GM12878 (cell line): Measurements from ENCODE around the gene ADCY6.

ENCODE experiments used
- BMI1 ChIP-seq: fragments of 450-650 bp; IDR thresholded peaks from 2 replicates; pipeline ENCODE4 v1.6.1; 2016; ENCODE audit warnings: mild to moderate bottlenecking, moderate library complexity, borderline replicate concordance
- BRCA1 ChIP-seq: IDR thresholded peaks from 2 replicates; pipeline ENCODE4 v1.6.1; 2011; ENCODE audit warnings: low read depth, low read length, improper control_type of control experiment
- CBFB ChIP-seq: IDR thresholded peaks from 2 replicates; pipeline ENCODE4 v1.6.1; 2016; ENCODE audit warnings: antibody characterized with exemption, low read depth
- CHD2 ChIP-seq: IDR thresholded peaks from 2 replicates; pipeline ENCODE4 v1.6.1; 2011; ENCODE audit warnings: low read depth, low read length, improper control_type of control experiment, borderline replicate concordance
- FOXM1 ChIP-seq: IDR thresholded peaks from 2 replicates; pipeline ENCODE4 v1.6.1; 2012; ENCODE audit warnings: low read depth, mild to moderate bottlenecking, inconsistent platforms, low read length, moderate library complexity
- GABPA ChIP-seq: IDR thresholded peaks from 2 replicates; pipeline ENCODE4 v1.6.1; 2014; ENCODE audit warnings: antibody characterized with exemption, low read depth, mild to moderate bottlenecking, inconsistent platforms
- HCFC1 ChIP-seq: fragments of 150-350 bp; IDR thresholded peaks from 2 replicates; pipeline ENCODE4 v1.6.1; 2014; ENCODE audit warnings: low read length
- SIN3A ChIP-seq: IDR thresholded peaks from 2 replicates; pipeline ENCODE4 v1.6.1; 2012; ENCODE audit warnings: low read depth, low read length, improper control_type of control experiment
- SRF ChIP-seq, 2 experiments: IDR thresholded peaks; 2 replicates each; pipeline ENCODE4 v1.6.1; 2011; ENCODE audit warnings: low read depth in 2 of 2, low read length in 2 of 2, mild to moderate bottlenecking in 1 of 2, moderate library complexity in 1 of 2
- TARDBP ChIP-seq: IDR thresholded peaks from 2 replicates; pipeline ENCODE4 v1.6.1; 2016; ENCODE audit warnings: borderline replicate concordance
- ZNF24 ChIP-seq: fragments of 450-650 bp; IDR thresholded peaks from 2 replicates; pipeline ENCODE4 v1.6.1; 2017; ENCODE audit warnings: antibody characterized with exemption, mild to moderate bottlenecking
- TF ChIP-seq, protein P1 (sequence below), 3 experiments: IDR thresholded peaks in 2 of 3; conservative IDR thresholded peaks in 1 of 3; 2 replicates each; pipeline ENCODE4 v1.5.1; 2011; ENCODE audit warnings: low read depth in 3 of 3, low read length in 3 of 3, mild to moderate bottlenecking in 3 of 3, control low read depth in 2 of 3, moderate library complexity in 2 of 3, inconsistent platforms in 1 of 3, mixed read lengths in 1 of 3; ENCODE audit not compliant: control insufficient read depth in 2 of 3, insufficient read depth in 1 of 3; ENCODE audit errors: extremely low read depth in 1 of 3

DNA sequence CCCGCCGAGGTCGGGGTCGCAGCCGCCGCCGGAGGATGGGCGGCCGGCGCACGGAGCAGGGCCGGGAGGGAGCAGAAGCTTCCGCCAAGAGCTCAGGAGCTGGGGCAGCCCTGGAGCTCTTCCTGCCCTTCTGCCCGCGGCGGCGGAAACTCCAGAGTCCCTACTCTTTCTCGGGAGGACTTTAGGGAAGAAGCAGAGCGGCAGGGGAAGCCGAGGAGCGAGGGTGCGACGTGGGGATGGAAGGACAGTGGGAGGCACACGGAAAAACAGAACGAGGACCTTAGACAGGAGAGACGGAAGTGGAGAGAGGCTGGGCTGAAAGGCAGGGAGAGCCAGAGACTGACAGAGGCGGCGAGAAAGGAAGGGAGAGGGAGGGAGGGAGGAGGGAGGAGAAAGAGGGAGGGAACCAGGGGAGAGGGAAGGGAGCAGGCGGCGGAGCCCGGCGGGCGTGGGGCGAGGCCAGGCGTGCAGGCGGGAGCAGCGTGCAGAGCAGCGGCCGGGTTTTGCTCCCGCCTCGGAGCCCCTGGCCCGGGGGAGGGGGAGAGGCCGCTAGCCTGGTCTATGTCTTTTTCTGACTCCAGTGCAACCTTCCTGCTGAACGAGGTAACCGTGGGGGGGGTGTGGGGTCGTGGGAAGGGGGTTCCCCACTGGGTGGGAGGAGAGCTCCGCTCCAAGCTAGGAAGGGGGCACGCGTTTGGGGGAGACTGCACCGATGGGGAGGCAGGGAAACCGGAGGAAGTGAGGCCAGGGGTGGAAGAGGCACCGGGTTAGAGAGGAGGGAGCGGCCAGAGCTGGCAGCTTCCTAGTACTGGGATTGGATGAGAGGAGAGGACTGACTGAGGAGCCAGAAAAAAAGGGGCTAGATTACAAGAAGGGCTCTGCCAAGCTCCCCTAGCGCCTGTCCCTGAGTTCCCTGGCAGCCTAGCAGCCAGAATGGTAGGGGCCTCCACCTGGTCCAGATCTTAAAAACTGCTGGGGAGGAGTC, 26.5 kb upstream of the ADCY6 start:
- TF ChIP-seq, protein P1, sequence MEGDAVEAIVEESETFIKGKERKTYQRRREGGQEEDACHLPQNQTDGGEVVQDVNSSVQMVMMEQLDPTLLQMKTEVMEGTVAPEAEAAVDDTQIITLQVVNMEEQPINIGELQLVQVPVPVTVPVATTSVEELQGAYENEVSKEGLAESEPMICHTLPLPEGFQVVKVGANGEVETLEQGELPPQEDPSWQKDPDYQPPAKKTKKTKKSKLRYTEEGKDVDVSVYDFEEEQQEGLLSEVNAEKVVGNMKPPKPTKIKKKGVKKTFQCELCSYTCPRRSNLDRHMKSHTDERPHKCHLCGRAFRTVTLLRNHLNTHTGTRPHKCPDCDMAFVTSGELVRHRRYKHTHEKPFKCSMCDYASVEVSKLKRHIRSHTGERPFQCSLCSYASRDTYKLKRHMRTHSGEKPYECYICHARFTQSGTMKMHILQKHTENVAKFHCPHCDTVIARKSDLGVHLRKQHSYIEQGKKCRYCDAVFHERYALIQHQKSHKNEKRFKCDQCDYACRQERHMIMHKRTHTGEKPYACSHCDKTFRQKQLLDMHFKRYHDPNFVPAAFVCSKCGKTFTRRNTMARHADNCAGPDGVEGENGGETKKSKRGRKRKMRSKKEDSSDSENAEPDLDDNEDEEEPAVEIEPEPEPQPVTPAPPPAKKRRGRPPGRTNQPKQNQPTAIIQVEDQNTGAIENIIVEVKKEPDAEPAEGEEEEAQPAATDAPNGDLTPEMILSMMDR (IDR thresholded peaks at IDR 0.05 in 2 of 3, conservative IDR thresholded peaks at IDR 0.05 in 1 of 3; ENCODE audit: control insufficient read depth in 2 of 3, extremely low read depth in 1 of 3, insufficient read depth in 1 of 3, low read depth in 3 of 3, low read length in 3 of 3), result no peak
- TF ChIP-seq HCFC1, result no peak
- TF ChIP-seq ZNF24, result no peak
- no peak for TF ChIP-seq CBFB
- no peak for TF ChIP-seq SIN3A
- TF ChIP-seq TARDBP, result no peak
- no peak for TF ChIP-seq GABPA
- no peak for TF ChIP-seq CHD2
- TF ChIP-seq SRF (IDR thresholded peaks at IDR 0.05; ENCODE audit: low read depth in 2 of 2, low read length in 2 of 2), result no peak
- no peak for TF ChIP-seq BRCA1
- no peak for TF ChIP-seq FOXM1
- TF ChIP-seq BMI1, result no peak
